COLO829 (cell line): ENCODE results near the gene GRB10.
"Not testable (repeated sequence)": the region's sequence is repeated elsewhere in the genome, so short reads cannot be mapped to it uniquely, and the experiment has no call there.

Experiments used
- DNase-seq: peaks from one replicate; pipeline ENCODE4 v3.0.0; 2012; ENCODE audit warnings: low spot score

GRB10 gene

DNA sequence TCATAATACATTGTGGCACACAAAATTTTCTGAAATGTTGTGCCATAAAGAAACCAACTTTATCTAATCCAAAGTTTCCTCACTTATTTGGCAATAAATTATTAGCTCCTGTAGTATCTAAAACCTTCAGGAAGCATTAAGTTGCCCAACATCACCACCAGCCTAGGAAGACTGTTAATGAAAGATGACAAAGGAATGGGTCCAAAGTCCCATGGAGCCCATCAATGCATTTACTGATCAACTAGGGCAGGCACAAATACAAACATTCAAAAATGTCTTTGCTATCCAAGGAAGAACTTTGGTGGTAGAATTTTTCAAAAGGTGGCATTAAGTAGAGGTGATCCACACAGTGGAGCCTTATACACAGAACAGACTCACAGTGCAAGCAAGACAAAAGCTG is 4.5 kb downstream of the GRB10 start:
- DNase-seq: no peak

DNA sequence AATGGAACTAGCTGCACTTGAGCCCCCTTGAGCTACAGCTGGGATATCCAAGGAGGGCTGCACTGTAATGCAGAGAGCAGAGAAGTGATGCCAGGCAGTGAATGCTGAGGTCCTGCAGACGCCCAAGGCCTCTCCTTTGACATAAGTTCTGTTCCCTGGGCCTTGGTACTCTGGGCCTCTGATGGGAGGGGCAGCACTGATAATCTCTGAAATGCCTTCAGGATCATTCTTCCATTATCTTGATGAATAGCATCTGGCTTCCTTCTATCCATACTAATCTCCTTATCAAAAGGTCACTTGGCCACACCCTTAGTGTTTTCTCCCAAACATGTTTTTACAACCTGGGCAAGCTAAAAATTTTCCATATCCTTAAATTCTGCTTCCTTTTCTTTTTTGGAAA is 6.9 kb downstream of the GRB10 start:
- DNase-seq: no peak

DNA sequence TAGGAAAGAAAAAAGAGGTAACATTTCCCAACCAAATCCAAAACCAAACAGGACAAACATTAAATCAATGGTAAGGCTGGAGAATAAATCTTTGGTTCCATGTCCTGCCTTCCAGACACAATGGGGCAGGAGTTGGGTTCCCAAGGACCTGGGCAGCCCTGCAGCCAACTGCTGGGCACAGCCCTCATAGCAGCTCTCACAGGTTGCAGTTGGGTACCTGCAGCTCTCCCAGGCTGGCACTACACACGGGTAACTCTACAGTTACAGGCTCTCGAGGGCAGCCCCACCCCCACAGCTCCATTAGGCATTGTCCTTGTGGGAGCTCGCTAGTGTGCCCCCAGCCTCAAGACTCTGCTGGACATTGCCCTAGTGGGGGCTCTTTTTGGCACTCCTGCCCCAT is 7.5 kb downstream of the GRB10 start:
- DNase-seq: no peak

DNA sequence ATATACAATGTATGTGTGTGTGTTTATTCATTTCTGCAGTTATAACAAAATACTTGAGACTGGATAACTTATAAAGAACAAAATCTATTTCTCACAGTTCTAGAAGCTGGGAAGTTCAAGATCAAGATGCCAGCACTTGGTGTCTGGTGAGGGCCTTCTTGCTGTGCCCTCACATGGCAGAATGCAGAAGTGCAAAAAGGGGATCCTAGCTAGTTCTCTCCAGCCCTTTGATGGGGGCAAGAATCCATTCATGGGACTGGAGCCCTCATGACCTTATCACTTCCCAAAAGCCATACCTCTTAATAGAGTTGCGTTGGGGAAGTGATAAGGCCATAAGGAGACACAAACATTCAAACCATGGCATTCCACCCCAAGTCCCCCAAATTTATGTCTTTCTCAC is 8.4 kb downstream of the GRB10 start:
- DNase-seq: no peak

DNA sequence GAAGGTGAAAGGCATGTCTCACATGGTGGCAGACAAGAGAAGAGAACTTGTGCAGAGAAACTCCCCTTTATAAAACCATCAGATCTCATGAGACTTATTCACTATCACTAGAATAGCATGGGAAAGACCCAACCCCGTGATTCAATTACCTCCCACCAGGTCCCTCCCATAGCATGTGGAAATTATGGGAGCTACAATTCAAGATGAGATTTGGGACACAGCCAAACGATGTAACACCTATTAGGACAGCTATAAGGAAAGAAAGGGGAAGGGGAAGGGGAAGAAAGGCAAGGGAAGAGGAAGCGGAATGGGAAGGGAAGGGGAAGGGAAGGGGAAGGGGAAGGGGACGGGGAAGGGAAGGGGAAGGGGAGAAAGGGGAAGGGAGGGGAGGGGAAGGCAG is 9.6 kb downstream of the GRB10 start:
- DNase-seq: not testable (repeated sequence)

DNA sequence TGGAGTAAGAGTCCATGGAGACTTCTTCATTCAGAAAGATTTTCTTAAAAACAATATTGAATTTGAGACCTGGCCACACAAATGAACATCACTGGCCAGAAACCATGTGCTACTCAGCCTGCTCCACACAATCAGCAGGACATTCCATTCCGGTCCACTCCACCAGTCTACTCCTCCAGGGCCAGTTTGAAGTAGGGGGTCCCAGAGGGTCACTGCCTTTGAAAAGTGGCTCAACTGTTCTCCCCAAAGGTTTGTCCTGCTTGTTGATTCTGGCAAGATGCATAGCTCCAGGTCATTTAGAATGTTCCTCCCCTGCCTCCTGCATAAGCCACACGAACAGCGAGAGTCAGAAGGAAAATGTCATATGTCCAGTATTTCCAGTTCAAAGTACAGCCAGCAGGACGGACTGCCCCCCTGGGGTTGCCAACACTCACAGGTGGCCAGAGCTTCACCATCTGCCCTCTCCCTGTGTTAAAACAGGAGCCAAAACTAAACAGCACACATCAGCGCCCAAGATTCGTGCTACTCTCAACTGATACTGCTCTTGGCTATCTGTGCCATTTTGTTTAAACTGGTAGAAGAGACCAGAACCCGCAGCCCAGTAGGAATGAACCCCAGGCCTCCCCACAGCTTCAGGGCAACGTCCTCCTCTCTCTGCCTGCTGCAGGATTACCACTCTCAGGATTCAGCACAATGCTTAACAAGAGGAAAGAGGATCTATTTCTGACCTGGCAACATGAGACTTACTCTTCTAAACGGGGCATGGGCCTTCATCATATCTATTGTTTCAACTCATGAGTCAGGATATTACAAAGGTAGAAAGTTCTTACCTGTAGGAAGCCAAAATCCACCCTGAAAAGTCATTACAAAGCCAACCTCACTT is 11.3 kb downstream of the GRB10 start:
- no peak for DNase-seq

DNA sequence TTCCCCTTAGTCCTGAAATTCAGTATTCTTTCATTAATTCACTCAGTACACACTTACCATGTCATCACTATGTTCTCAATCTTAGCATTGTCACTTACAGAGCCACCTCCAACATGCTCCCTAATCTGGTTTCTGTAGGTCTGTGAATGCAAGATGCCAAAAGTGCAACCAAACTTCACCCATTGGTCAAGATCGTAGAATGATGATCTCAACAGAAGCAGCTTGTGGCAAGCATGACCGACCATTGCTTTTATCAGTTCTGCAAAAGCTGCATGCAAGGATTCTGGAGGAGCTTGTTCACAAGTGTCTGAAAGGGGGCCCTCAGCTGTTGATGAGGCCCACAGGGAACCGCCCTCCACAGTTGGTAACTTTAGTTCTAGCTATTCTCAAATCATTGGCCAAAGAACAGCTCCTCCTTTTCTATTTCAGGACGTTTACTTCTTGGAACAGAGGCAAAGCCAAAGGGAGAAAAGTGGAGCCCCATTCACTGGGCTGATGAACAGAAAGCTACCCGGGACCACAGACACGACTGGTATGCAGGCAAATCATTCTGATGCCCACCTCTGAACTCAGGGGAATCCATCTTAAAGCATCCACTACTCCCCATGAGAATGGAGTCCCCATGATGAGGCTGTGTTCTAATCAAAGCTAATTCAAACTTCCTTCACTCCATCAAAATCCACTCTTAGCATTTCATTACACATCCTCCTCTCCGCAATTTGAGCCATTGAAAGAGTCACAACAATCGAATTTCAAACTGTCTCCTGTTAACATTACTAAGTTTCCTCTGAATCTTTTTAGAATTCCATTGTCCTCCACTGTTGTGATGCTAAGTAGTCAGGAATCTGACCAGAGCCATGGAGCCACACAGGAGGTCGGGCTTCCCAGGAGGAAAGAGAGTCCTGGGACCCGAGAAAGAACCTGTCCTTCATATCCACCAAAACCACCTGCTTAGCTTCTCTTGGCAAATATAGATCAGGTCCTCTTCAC is 13.9 kb downstream of the GRB10 start:
- no peak for DNase-seq

DNA sequence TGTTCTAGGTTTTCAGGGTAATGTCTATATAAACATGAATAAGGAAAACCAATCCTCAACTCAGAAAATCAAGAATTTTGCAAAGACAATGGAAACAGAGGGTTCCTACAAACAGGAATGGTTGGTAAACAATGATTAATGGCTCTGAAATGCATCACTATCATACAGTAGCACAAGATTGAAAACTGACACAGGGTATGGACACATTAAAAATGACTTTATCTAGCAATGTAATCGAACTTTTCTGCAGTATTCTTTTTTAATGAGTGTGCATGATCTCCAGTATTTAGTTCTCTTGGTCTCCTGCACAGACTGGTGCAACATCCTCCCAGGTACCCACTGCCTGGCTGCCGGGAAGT is 15.9 kb downstream of the GRB10 start:
- no peak for DNase-seq

DNA sequence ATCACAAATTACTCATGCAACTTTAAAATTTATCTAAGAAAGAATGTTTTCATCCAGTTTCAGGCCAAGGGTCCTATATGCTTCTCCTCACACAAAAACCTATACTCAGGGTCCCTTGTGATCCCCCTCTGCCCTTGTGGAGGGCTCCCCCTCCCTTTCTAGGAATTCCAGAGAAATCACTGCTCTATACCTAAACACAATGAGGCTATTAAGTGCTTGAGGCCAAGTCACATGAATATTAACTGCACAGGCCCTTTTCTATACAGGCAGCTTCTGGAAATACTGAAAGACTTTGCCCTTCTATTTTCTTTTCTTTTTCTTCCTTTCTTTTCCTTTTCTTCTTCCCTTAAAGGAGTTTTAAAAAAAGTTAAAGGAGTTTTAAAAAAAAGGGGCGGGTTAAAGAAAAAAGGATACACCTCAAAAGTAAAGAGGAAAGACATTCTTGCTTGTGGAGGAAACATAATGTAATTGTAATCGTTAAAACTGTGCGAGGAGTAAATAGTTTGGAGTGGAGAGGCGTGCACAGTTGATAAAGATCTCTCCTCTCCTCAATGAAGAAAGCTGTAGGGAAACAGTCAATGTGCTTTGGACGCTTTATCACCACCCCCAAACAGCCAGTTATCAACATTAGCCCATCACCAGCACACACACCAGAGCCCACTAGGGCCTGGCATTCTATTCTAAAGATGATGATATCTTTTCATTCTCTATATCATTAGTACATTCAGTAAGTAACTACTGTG is 16.4 kb downstream of the GRB10 start:
- peak; percentile 68 for DNase-seq

DNA sequence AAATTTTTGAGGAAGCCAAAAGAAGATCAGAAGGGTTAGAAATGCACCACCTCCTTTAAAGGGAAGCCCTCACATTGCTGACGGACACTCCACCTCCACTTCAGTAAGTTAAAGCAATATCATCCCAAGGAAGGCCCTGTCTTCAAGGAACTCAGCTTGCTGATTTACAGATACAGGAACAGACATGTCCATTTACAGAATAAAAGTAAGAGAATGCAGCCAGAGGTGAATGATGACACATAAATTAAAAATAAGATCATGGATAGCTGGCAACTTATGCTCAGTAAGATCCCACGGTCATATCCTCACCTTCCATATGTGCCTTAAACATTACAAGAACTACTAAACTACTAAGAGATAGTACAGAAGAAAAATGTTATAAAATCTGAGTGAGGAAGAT is 20.4 kb downstream of the GRB10 start:
- DNase-seq: no peak

DNA sequence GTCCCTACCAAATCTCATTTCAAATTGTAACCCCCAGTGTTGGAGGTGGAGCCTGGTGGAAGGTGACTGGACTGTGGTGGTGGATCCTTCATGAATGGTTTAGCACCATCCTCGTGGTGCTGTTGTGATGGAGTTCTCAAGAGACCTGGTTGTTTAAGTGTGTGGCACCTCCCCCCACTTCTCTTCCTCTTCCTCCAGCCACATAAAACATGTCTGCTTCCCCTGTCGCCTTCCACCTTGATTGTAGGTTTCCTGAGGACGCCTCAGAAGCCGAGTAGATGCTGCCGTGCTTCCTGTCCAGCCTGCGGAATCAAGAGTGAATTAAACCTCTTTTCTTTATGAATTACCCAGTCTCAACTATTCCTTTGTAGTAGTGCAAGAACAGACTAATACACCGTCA is 21.0 kb downstream of the GRB10 start:
- no peak for DNase-seq

DNA sequence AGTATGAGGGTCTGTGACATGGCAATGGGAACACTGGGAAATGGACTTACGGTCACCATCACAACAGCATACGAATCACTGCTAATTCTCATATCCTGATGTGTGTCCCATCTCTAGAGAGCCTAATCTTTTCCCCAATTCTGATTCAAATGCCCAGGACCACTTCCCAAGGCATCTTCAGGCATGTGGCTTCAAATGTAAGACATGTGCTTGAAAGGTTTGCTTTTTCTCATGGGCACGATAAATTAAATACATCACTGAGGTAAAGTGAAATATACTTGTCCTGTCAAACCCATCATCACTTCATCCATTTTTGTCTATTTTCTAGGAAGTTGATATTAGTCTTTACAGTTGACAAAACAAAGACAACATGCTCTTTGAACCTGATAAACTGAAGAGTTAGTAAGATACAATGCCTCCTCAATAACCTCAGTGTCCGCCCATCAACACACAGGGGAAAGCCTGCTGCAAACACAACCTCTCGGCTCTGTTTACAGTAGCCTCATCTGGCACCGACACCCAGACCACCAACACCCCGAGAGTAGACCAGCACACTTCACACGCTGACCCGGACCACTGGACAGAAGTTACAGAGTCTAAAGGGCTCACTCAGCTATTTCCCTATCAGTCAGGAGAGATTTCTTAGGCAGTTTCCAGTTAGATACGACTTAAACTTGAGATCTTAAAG is 24.8 kb downstream of the GRB10 start:
- DNase-seq: no peak

DNA sequence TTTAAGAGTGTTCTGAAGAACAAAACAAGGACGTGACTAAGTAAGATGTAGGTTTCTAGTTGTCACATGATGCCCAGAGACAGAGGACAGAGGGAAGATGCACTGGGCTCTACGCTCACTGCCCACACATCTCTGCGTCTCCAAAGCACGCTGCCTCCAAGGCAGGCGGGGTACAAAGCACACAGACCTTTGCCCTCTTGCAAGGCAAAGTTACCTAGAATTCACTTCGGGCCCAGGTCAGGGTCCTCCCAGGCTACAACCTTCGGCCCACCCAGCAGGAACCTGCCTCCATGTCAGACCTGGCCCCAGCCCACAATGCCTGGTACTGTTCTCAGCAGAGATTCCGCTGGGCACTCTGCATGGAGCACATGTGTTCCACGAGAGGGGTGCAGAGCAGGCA is 26.5 kb downstream of the GRB10 start:
- DNase-seq: no peak

DNA sequence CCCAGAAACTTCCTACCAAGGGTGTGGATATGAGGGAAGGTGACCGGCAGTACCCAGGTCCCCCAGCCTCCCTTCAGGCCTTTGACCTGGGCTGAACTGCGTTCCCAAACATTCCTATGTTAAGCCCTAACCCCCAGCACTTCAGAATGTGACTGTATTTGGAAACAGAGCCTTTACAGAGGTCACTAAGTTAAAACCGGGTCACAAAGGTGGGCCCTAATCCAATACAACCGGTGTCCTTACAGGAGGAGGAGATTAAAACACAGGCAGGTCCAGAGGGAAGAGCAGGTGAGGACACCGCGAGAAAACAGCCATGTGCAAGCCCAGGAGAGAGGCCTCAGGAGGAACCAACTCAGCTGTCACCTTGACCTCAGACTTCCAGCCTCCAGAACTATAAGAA is 28.0 kb downstream of the GRB10 start:
- DNase-seq: no peak

DNA sequence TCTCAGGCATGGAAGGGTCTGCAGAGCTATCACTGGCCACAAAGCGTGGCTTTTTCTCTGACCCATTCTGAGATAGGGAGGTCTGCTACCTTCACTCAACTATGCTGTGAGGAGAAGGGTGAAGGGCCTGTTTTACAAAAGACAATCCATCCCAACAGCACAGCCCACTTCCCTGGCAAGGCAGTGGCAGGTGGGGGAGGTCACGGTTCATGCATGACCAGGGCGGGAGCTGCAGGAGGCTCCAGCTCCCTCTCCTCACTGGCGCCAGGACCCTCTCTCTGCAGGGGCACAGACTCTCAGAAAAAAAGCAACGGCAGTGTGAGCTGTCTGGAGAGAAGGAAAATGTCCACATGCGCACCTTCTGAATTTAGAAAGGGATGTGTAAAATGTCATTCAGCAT is 28.5 kb downstream of the GRB10 start:
- no peak for DNase-seq

DNA sequence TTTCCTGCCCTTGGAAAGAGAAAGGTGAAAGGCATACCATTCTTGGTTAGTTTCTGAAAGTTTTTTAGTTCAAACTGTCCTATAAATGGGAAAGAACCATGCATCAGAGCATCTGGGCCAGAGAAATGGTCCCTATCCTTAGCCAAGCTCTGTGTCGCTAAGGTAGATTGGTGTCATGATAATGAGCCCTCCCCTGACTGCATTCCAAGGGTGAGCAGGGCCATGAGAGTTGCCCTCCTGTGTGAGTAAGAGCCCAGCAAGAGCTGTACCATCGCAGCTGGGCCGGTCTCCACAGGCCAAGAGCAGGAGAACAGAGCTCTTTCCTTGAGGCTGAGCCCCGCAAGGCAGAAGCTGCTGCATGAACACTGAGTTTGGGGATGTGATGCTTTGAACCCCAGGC is 30.3 kb downstream of the GRB10 start:
- DNase-seq: no peak

DNA sequence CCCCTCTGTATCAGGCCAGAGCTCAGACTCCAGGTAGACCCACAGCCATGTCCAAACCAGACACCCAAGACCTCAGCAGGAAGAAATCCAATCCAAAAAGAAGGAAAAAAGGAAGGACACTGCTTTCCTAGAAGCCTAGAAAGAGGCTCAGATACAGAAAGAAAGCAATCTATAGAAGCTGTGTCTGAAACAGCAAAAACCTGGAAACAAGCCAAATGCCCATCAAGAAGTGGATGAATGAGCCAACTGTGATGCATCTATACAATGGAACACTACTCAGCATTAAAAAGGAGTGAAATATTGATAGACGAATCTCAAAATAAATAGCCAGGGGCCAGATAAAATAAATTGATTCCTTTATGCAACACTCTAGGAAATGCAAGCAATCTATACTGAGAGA is 31.6 kb downstream of the GRB10 start:
- DNase-seq: peak; percentile 80

DNA sequence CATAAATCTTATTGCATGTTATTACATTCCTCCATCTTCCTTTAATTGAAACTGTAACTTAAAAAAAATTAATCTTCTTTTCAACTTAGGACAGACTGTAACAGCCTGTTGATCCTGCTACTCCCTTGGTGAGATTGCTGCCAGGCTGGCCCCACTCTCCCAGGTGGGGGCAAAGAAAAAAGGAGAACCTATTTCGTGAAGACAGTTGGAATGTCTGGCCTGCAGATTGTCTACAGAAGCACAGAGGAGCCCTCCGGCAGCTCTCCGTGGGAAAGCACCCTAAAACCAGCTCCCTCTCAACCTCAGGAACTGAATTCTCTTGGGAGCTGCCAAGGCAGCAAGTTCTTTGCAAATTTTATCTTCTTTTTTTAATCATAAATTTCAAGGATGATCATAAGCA is 32.8 kb downstream of the GRB10 start:
- DNase-seq: no peak

DNA sequence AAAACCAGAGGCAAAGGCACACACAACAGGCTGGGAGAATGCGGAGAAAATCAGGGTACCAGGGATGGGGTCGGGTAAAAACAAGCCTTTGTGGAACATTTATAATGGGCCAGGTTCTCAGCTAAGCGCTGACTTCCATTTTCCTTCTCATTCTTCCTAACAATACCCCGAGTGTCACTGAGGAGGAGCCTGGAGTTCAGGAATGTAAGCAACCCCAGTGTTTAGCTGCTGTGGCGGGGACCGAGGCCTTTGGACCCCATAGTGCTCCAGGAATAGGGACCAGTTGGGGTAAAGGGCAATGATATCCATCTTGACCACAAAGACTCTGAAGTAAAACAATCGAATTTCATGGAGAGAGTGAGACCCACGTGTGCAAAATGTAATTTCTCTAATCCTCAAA is 34.2 kb downstream of the GRB10 start:
- no peak for DNase-seq

DNA sequence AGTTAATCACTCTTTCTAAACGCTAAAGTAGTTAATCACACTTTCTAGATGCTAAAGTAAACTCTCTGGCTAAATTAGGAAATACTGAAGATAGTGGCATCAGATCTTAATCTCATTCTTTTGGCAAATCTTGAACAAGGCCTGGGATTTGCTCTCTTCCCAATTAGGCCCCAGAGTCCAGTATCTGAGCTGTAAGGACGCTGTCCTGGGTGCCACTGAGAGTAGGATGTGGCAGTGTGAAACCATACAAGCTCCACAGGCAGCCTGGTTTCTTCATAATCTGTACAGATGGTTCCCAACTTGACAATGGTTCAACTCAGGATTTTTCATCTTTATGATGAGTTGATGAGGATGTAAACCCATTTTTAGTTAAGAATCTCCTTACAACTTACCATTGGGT is 36.9 kb downstream of the GRB10 start:
- DNase-seq: no peak

DNA sequence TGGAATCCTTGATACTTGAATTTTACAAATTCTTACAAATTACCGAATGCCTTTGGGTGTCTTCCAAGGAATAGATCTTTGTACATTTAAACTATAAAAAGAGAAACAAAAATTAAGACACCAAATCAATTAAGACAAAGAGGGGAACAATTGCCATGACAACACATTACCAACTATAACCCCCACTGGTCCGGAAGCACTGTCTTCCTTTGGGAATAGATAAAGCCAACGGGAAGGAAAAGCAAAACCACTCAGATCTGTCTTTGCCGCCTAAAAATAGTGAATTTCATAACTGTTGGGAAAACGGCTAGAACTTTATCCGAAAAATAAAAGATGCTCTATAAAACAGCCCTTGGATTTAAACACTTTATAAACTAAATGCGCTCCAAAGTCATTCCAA is 37.4 kb downstream of the GRB10 start:
- DNase-seq: no peak

DNA sequence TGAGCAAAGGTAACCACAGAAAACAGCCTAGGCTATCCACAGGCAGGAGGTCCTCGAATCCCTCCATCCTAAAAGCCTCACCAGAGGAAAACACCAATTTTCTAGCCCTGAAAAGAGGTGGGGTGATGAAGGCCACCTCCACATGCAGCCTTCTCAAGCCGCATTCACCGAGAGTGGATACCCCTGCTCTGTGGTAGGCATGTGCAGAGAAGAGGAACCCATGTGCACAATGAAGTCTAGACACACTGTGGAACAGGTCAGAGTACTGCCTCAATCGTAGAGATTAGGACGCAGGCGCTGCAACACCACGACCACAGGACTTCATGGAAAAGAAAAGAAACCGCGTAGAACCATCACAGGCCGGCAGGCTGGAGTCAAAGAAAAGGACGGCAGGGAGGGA is 38.8 kb downstream of the GRB10 start:
- DNase-seq: no peak
